Neural cell (in vitro differentiated cells): ENCODE measurements around the gene CACNA1E. TPM values are rescaled to one million over a fixed set of nuclear protein-coding genes. Genes with fewer than 3 reads are reported as not detected.

Experiments
- H2AFZ ChIP-seq: fragments of 200-600, 300-800 bp; sonication (generic), shearing (Covaris generic); 2 replicates; pipeline ENCODE4 v1.6.0; 2014; ENCODE audit warnings: low read depth, mild to moderate bottlenecking, antibody characterized with exemption, low read length, moderate library complexity
- H3F3A ChIP-seq: fragments of 200-600 bp; shearing (Covaris generic); 2 replicates; pipeline ENCODE4 v1.6.1; 2016; ENCODE audit warnings: mild to moderate bottlenecking, moderate library complexity, mixed read lengths, antibody characterized with exemption, low read length; ENCODE audit not compliant: insufficient read depth, poor library complexity, severe bottlenecking
- H3K27ac ChIP-seq: fragments of 200-600, 300-800 bp; sonication (generic), shearing (Covaris generic); 2 replicates; pipeline ENCODE4 v1.5.1; 2014; ENCODE audit warnings: mild to moderate bottlenecking, low read length, moderate library complexity
- H3K27me3 ChIP-seq: fragments of 300-800, 200-600 bp; sonication (generic), shearing (Covaris generic); 2 replicates; pipeline ENCODE4 v1.6.0; 2014; ENCODE audit warnings: mild to moderate bottlenecking, low read depth, low read length, moderate library complexity; ENCODE audit not compliant: insufficient read depth
- H3K36me3 ChIP-seq: fragments of 300-800, 200-600 bp; sonication (generic), shearing (Covaris generic); 2 replicates; pipeline ENCODE4 v1.5.1; 2014; ENCODE audit warnings: mild to moderate bottlenecking, antibody characterized with exemption, low read length, moderate library complexity; ENCODE audit not compliant: insufficient read depth
- H3K4me2 ChIP-seq: fragments of 300-800, 200-600 bp; sonication (generic), shearing (Covaris generic); 2 replicates; pipeline ENCODE4 v1.6.0; 2014; ENCODE audit warnings: mild to moderate bottlenecking, low read length
- H3K4me3 ChIP-seq: fragments of 300-800, 200-600 bp; sonication (generic), shearing (Covaris generic); 2 replicates; pipeline ENCODE4 v1.5.1; 2014; ENCODE audit warnings: mild to moderate bottlenecking, low read length, moderate library complexity
- H3K79me2 ChIP-seq: fragments of 200-600 bp; shearing (Covaris generic); replicated peaks from 2 replicates; pipeline ENCODE4 v1.6.0; 2014; ENCODE audit warnings: mild to moderate bottlenecking, low read length, moderate library complexity; ENCODE audit not compliant: insufficient read depth
- H3K9ac ChIP-seq: fragments of 300-800, 200-600 bp; sonication (generic), shearing (Covaris generic); 2 replicates; pipeline ENCODE4 v1.6.1; 2016; ENCODE audit warnings: mild to moderate bottlenecking, low read length, mixed read lengths
- H3K9me2 ChIP-seq: fragments of 200-600 bp; shearing (Covaris generic); 2 replicates; pipeline ENCODE4 v1.6.1; 2016; ENCODE audit warnings: mild to moderate bottlenecking, low read length, mixed read lengths; ENCODE audit not compliant: insufficient read depth
- H3K9me3 ChIP-seq: fragments of 200-600, 300-800 bp; sonication (generic), shearing (Covaris generic); 2 replicates; pipeline ENCODE4 v1.6.1; 2016; ENCODE audit warnings: mild to moderate bottlenecking, mixed run types, low read length, moderate library complexity, mixed read lengths
- H4K20me1 ChIP-seq: fragments of 200-600 bp; shearing (Covaris generic); 2 replicates; pipeline ENCODE4 v1.6.1; 2016; ENCODE audit warnings: mild to moderate bottlenecking, mixed run types; ENCODE audit not compliant: insufficient read depth
- EP300 ChIP-seq: fragments of 450-650 bp; conservative IDR thresholded peaks from 2 replicates; pipeline ENCODE4 v1.6.1; 2014; ENCODE audit warnings: antibody characterized with exemption, mild to moderate bottlenecking, moderate library complexity; ENCODE audit not compliant: poor library complexity, severe bottlenecking
- EZH2 ChIP-seq: fragments of 200-600, 300-800 bp; shearing (Covaris generic), sonication (generic); IDR thresholded peaks from 2 replicates; pipeline ENCODE4 v1.6.1; 2014; ENCODE audit warnings: antibody characterized with exemption, low read length, borderline replicate concordance, mild to moderate bottlenecking; ENCODE audit not compliant: insufficient read depth, poor library complexity, severe bottlenecking
- MXI1 ChIP-seq: fragments of 450-650 bp; conservative IDR thresholded peaks from 2 replicates; pipeline ENCODE4 v1.6.1; 2014; ENCODE audit warnings: antibody characterized with exemption, mild to moderate bottlenecking; ENCODE audit not compliant: poor library complexity, severe bottlenecking
- POLR2AphosphoS5 ChIP-seq: IDR thresholded peaks from 2 replicates; pipeline ENCODE4 v1.6.1; 2012
- RAD21 ChIP-seq: fragments of 450-650 bp; conservative IDR thresholded peaks from 2 replicates; pipeline ENCODE4 v1.6.1; 2014; ENCODE audit warnings: antibody characterized with exemption, mild to moderate bottlenecking, moderate library complexity
- SMC3 ChIP-seq: fragments of 450-650 bp; conservative IDR thresholded peaks from 2 replicates; pipeline ENCODE4 v1.6.1; 2014; ENCODE audit warnings: antibody characterized with exemption, mild to moderate bottlenecking, moderate library complexity; ENCODE audit not compliant: poor library complexity
- TAF1 ChIP-seq: IDR thresholded peaks from 2 replicates; pipeline ENCODE4 v1.6.1; 2012; ENCODE audit warnings: low read depth
- polyA plus RNA-seq: library from polyadenylated mRNA; depleted of rRNA; stranded (reverse); fragments of >200 nt; gene quantifications from 2 replicates; pipeline ENCODE4 v1.2.3, GENCODE V29; 2014
- TF ChIP-seq, protein P1 (sequence below): fragments of 450-650 bp; IDR thresholded peaks from 2 replicates; pipeline ENCODE4 v1.5.1; 2014; ENCODE audit warnings: antibody characterized with exemption, mild to moderate bottlenecking, moderate library complexity; ENCODE audit not compliant: poor library complexity, severe bottlenecking
- TF ChIP-seq, protein P2 (sequence below): IDR thresholded peaks from 2 replicates; pipeline ENCODE4 v1.6.1; 2012; ENCODE audit warnings: borderline replicate concordance

Gene CACNA1E
- polyA plus RNA-seq, 1 donor from 2014 or later = 29.5 TPM

DNA sequence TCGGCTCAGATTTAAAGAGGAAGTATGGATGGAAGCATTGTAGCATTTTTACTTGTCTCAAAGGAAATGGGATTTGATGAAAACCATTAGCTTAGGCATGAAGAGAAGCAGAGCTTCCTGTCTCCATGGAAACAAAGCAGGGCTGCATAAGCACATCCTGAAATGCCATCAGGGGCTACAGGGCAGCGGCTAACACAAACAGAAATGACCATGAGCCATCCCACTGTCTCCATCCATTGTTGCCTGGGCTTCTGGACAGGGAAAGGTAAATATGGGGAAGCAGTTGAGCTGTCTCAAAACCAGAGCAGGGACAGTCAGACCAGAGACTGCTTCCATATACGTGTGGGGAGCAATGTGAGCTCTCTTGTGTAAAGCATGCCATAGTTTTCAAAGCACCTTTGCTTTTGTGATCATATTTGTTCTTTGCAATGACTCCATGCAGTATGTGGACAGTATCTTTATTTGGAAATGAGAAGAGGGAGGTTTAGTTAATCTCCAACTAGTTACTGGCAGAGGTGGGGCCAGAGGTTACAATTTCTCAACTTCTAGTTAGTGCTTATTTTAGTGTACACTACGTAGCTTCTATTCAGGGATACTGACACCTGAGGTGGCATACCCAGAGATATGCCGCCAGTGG lies 176.1 kb downstream of the CACNA1E start:
- peaks cover 3% of the 10 kb centered on the region for H3F3A ChIP-seq
- no peaks in the 10 kb centered on the region for H3K9me2 ChIP-seq
- peak overlapping the region; percentile 79 for H3K27ac ChIP-seq
- peak; percentile 34 for TF ChIP-seq EP300
- TF ChIP-seq RAD21 = no peak
- TF ChIP-seq EZH2 = no peak
- peak; percentile 31 for TF ChIP-seq POLR2AphosphoS5
- TF ChIP-seq, protein P1, sequence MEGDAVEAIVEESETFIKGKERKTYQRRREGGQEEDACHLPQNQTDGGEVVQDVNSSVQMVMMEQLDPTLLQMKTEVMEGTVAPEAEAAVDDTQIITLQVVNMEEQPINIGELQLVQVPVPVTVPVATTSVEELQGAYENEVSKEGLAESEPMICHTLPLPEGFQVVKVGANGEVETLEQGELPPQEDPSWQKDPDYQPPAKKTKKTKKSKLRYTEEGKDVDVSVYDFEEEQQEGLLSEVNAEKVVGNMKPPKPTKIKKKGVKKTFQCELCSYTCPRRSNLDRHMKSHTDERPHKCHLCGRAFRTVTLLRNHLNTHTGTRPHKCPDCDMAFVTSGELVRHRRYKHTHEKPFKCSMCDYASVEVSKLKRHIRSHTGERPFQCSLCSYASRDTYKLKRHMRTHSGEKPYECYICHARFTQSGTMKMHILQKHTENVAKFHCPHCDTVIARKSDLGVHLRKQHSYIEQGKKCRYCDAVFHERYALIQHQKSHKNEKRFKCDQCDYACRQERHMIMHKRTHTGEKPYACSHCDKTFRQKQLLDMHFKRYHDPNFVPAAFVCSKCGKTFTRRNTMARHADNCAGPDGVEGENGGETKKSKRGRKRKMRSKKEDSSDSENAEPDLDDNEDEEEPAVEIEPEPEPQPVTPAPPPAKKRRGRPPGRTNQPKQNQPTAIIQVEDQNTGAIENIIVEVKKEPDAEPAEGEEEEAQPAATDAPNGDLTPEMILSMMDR = no peak
- TF ChIP-seq MXI1 = peak; percentile 30
- TF ChIP-seq TAF1 = no peak
- no peak for TF ChIP-seq SMC3
- TF ChIP-seq, protein P2, sequence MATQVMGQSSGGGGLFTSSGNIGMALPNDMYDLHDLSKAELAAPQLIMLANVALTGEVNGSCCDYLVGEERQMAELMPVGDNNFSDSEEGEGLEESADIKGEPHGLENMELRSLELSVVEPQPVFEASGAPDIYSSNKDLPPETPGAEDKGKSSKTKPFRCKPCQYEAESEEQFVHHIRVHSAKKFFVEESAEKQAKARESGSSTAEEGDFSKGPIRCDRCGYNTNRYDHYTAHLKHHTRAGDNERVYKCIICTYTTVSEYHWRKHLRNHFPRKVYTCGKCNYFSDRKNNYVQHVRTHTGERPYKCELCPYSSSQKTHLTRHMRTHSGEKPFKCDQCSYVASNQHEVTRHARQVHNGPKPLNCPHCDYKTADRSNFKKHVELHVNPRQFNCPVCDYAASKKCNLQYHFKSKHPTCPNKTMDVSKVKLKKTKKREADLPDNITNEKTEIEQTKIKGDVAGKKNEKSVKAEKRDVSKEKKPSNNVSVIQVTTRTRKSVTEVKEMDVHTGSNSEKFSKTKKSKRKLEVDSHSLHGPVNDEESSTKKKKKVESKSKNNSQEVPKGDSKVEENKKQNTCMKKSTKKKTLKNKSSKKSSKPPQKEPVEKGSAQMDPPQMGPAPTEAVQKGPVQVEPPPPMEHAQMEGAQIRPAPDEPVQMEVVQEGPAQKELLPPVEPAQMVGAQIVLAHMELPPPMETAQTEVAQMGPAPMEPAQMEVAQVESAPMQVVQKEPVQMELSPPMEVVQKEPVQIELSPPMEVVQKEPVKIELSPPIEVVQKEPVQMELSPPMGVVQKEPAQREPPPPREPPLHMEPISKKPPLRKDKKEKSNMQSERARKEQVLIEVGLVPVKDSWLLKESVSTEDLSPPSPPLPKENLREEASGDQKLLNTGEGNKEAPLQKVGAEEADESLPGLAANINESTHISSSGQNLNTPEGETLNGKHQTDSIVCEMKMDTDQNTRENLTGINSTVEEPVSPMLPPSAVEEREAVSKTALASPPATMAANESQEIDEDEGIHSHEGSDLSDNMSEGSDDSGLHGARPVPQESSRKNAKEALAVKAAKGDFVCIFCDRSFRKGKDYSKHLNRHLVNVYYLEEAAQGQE = no peak
- H3K36me3 ChIP-seq = no peaks in the 10 kb centered on the region
- H3K9me3 ChIP-seq = no peaks in the 10 kb centered on the region
- H3K4me2 ChIP-seq = peak overlapping the region; percentile 76
- H3K79me2 ChIP-seq = no peaks in the 10 kb centered on the region
- no peaks in the 10 kb centered on the region for H3K27me3 ChIP-seq
- H2AFZ ChIP-seq = peak overlapping the region; percentile 10
- peak overlapping the region; percentile 48 for H3K4me3 ChIP-seq
- H3K9ac ChIP-seq = peak overlapping the region; percentile 51
- no peaks in the 10 kb centered on the region for H4K20me1 ChIP-seq

DNA sequence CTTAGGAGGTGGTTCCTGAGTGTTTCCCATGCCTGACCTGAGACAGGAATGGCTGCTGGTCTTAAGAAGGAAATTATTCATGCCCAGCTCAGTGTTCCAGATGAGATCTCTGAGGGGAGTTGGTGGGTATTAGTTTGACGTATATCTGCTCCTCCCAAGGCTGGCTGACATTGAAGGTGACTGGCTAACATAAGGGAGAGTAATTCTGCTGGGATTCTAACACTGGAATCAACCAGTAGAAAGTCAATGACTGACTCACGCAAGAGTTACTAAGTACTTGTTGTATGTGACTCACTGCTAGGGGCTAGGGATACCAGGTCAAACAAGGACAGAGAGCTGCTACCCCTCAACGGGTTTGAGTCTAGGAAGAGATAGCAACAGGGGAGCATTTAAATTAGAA lies 177.3 kb downstream of the CACNA1E start:
- H3K4me2 ChIP-seq = no peak overlapping the region
- no peak overlapping the region for H3K27ac ChIP-seq
- H3K4me3 ChIP-seq = no peak overlapping the region
- TF ChIP-seq, protein P2 = no peak
- no peak for TF ChIP-seq EP300
- no peak for TF ChIP-seq RAD21
- no peak for TF ChIP-seq TAF1
- TF ChIP-seq MXI1 = no peak
- TF ChIP-seq, protein P1 = no peak
- no peak for TF ChIP-seq POLR2AphosphoS5
- TF ChIP-seq SMC3 = no peak
- H3K79me2 ChIP-seq = no peaks in the 10 kb centered on the region
- no peak overlapping the region for H2AFZ ChIP-seq
- H3K9me2 ChIP-seq = no peaks in the 10 kb centered on the region
- no peak overlapping the region for H3K9ac ChIP-seq
- H3K9me3 ChIP-seq = no peaks in the 10 kb centered on the region
- H3F3A ChIP-seq = peaks cover 3% of the 10 kb centered on the region
- H4K20me1 ChIP-seq = no peaks in the 10 kb centered on the region
- H3K36me3 ChIP-seq = no peaks in the 10 kb centered on the region
- no peaks in the 10 kb centered on the region for H3K27me3 ChIP-seq
